ENCODE data around the gene FAM83F.

DNA sequence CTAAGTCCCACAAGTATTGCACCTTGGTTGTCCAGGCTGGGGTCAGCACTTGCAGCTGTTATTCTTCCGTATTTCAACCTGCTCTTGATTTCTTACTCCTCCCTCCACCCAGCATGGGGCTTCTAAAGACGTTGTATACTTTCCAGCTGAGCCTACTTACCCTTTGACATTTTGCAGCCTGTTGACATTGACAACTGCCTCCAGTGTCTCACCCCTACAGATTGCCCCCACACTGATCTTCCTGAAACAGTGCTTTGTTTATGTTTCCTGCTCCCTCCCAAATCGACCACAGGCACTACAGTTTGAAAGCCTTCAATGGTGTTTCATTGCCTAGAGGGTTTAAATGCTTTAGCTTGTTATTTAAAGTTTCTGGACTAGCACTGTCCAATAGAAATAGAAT, 56.6 kb downstream of the FAM83F start:
- TF ChIP-seq, protein P1, sequence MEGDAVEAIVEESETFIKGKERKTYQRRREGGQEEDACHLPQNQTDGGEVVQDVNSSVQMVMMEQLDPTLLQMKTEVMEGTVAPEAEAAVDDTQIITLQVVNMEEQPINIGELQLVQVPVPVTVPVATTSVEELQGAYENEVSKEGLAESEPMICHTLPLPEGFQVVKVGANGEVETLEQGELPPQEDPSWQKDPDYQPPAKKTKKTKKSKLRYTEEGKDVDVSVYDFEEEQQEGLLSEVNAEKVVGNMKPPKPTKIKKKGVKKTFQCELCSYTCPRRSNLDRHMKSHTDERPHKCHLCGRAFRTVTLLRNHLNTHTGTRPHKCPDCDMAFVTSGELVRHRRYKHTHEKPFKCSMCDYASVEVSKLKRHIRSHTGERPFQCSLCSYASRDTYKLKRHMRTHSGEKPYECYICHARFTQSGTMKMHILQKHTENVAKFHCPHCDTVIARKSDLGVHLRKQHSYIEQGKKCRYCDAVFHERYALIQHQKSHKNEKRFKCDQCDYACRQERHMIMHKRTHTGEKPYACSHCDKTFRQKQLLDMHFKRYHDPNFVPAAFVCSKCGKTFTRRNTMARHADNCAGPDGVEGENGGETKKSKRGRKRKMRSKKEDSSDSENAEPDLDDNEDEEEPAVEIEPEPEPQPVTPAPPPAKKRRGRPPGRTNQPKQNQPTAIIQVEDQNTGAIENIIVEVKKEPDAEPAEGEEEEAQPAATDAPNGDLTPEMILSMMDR (IDR thresholded peaks at IDR 0.05; ENCODE audit: low read depth, low read length), result no peak
- no peak for TF ChIP-seq EZH2phosphoT487 (IDR thresholded peaks at IDR 0.05; ENCODE audit: low read depth)

Data from OCI-LY3 (cell line).